ENCODE data around the gene TPM3. TPM values are rescaled to one million over a fixed set of nuclear protein-coding genes. Genes with fewer than 3 reads are reported as not detected.

Gene TPM3
- total RNA-seq, 1 experiment from 2014 or later, result 681 TPM

- DNase-seq, result no peak
- Histone ChIP-seq H3K27me3 (replicated peaks; ENCODE audit: control insufficient read depth, insufficient read depth, low read length) (no peaks in the 10 kb centered on the region; the same call in none of the 2 replicates), H3K4me3 (ENCODE audit: low read depth, low read length) (no peak overlapping the region), H3K4me1 (peaks cover 30% of the 10 kb centered on the region), H3K36me3 (ENCODE audit: control insufficient read depth, insufficient read depth, low read length) (no peaks in the 10 kb centered on the region), H3K9me3 (no peaks in the 10 kb centered on the region)
- no peak overlapping the region for H3K4me3 Mint-ChIP-seq (ENCODE audit: unreplicated experiment)
- peaks cover 23% of the 10 kb centered on the region for H3K4me1 Mint-ChIP-seq (ENCODE audit: low read depth, unreplicated experiment)
- intact Hi-C loops (cut with micrococcal nuclease; ENCODE audit: unreplicated experiment), result no loop called here
- ChIA-PET CTCF (interaction anchor here (1.0 kb wide), 1 partner anchor 144 kb away, joined by 8 read pairs; no protein-coding TSS in a partner anchor), POLR2A (no interaction called here)
- TF ChIP-seq CTCF (IDR thresholded peaks at IDR 0.05; ENCODE audit: insufficient read depth in 1 of 2, low read depth in 1 of 2, low read length in 1 of 2, severe bottlenecking in 1 of 2, unreplicated experiment in 1 of 2), result no peak
- H3K27me3 Mint-ChIP-seq (ENCODE audit: insufficient read depth, unreplicated experiment), result no peaks in the 10 kb centered on the region
- BruUV-seq (replicated peaks), result no TSS peak
- no peaks in the 10 kb centered on the region for H3K9me3 Mint-ChIP-seq (ENCODE audit: unreplicated experiment)
- H3K36me3 Mint-ChIP-seq (ENCODE audit: insufficient read depth, unreplicated experiment), result peaks cover 6% of the 10 kb centered on the region
- no peak overlapping the region for H3K27ac Mint-ChIP-seq (ENCODE audit: unreplicated experiment)
These were observed 1.4 kb downstream of the TPM3 start for GRCh38 chr1:154190550-154190949.

- intact Hi-C loops (cut with micrococcal nuclease; ENCODE audit: unreplicated experiment), result loop anchor here (1.0 kb wide), 5 partner anchors 12 to 148 kb away; partner anchors contain the start of genes HAX1 and UBAP2L
- H3K4me3 Mint-ChIP-seq (ENCODE audit: unreplicated experiment), result peak overlapping the region; percentile 56
- H3K36me3 Mint-ChIP-seq (ENCODE audit: insufficient read depth, unreplicated experiment), result peaks cover 23% of the 10 kb centered on the region
These were observed 4.9 kb downstream of the TPM3 start for GRCh38 chr1:154186852-154187501.

More at GRCh38 chr1:154186852-154187501, 4.9 kb downstream of the TPM3 start:
- Histone ChIP-seq H3K4me1 (peaks cover 30% of the 10 kb centered on the region), H3K9me3 (no peaks in the 10 kb centered on the region), H3K4me3 (ENCODE audit: low read depth, low read length) (no peak overlapping the region), H3K36me3 (ENCODE audit: control insufficient read depth, insufficient read depth, low read length) (0 out of 2 replicates have a peak, but pooled peaks cover 2% of the 10 kb centered on the region), H3K27me3 (replicated peaks; ENCODE audit: control insufficient read depth, insufficient read depth, low read length) (no peaks in the 10 kb centered on the region; the same call in 1 of the 2 replicates)
- ChIA-PET CTCF (interaction anchor here (0.6 to 1.3 kb wide), 5 partner anchors 13 to 219 kb away, joined by 3 to 5 read pairs (median 3); partner anchors contain the start of gene RPS27), POLR2A (interaction anchor here (0.7 to 1.0 kb wide), 2 partner anchors 33 to 148 kb away, joined by 3 to 4 read pairs; no protein-coding TSS in a partner anchor)
- Mint-ChIP-seq H3K4me1 (ENCODE audit: low read depth, unreplicated experiment) (peaks cover 33% of the 10 kb centered on the region), H3K27ac (ENCODE audit: unreplicated experiment) (peak overlapping the region; percentile 81), H3K27me3 (ENCODE audit: insufficient read depth, unreplicated experiment) (no peaks in the 10 kb centered on the region), H3K9me3 (ENCODE audit: unreplicated experiment) (no peaks in the 10 kb centered on the region)
- no TSS peak for BruUV-seq (replicated peaks)
- peak; percentile 46 to 56 for DNase-seq
- TF ChIP-seq CTCF (IDR thresholded peaks at IDR 0.05; ENCODE audit: insufficient read depth in 1 of 2, low read depth in 1 of 2, low read length in 1 of 2, severe bottlenecking in 1 of 2, unreplicated experiment in 1 of 2), result no peak
